DMS153 treated with DMSO at 0.1 percent for 48 hours (cell line): ENCODE results near the gene KIF7.
"Not testable (repeated sequence)": the region's sequence is repeated elsewhere in the genome, so short reads cannot be mapped to it uniquely, and the experiment has no call there.

Experiments used
- DNase-seq: peaks from one replicate; lab custom pipeline; 2025; ENCODE audit not compliant: unreplicated experiment; lab: John Stamatoyannopoulos, UW

The KIF7 gene

GRCh38 chr15:89621547-89621946 lies 33.7 kb downstream of the KIF7 start:
- no peak for DNase-seq

DNA sequence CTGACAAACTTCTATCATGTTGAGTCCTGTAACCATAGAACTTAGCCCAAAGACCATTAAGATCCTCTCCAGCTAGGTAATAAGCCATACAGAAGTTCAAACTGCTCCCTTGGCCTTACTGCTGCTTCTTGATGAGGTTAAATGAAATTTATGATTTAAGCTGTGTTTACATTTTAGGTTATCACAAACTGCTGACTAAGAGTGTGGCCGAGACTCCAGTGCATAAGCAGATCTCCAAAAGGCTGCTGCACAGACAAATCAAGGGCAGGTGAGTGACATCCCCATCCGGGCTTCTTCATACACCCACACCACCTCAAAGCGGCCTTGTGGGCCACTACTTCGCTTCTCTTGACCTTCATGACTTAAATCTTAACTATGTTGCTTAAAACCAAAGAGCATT lies 39.0 kb downstream of the KIF7 start:
- no peak for DNase-seq

- no peak for DNase-seq
These were observed 40.1 kb downstream of the KIF7 start for GRCh38 chr15:89615135-89615534.

DNA sequence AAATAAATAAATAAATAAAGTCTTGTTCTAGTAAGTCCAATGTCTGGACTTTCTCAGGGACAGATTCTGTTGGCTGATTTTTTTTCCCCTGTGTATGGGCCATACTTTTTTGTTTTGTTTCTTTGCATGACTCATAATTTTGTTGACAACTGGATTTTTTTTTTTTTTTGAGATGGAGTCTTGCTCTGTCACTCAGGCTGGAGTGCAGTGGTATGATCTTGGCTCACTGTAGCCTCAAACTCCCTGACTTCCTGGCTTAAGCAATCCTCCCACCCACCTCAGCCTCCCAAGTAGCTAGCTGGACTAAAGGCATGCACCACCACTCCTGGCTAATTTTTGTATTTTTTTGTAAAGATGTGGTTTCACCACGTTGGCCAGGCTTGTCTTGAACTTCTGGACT lies 41.1 kb downstream of the KIF7 start:
- DNase-seq = no peak

- DNase-seq = no peak
These were observed 42.2 kb downstream of the KIF7 start for GRCh38 chr15:89613031-89613430.

DNA sequence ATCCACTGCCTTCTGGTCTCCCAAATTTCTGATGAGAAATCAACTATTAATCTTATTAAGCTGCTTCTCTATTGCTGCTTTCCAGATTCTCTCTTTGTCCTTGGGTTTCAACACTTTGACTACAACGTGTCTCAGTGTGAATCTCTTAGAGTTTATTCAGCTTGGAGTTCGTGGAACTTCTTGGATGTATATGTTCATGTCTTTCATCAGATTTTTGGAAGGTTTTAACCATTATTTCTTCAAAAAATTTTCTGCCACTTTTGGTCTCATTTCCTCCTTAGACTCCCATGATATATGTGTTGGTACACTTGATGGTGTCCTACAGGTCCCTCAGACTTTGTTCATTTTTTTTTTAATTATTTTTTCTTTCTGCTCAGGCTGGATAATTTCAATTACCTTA lies 44.0 kb downstream of the KIF7 start:
- DNase-seq = no peak

DNA sequence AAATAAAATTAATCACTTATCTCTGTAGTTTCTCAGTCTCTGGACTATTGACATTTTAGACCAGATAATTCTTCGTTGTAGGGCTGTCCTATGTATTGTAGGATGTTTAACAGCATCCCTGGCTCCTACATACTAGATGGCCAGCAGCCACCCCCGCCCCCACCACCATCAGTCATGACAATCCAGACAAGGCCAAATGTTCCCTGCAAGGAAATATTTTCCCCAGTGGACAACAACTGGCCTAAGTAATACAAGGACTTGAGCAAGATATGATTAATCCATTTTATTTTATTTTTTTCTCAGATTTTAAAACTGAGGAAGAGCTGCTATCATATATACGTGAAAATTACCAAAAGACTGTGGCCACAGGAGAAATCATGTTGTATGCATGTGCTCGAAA lies 56.2 kb downstream of the KIF7 start:
- no peak for DNase-seq

- no peak for DNase-seq
These were observed 62.2 kb downstream of the KIF7 start for GRCh38 chr15:89593018-89593417.

GRCh38 chr15:89591834-89592233 lies 63.4 kb downstream of the KIF7 start:
- DNase-seq = no peak

DNA sequence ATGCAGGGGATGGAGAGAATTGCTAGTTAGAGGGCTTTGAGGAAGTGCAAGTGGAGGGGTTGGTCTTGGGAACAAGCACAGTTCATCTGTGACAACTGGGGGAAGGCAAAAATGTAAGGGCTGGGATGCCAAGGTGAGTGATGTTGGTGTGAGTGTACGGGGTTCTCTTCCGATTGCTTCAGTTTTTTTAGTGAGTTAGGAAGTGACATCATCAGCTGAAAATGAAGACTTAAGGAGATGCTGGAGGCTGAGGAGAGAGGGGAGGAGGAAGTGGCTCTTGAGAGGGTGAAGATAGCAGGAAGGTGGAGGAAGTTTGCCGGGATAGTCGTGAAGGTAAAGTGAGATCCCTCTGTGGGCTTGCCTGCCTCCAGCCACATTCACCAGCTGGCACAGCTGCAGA lies 67.3 kb downstream of the KIF7 start:
- DNase-seq = no peak

DNA sequence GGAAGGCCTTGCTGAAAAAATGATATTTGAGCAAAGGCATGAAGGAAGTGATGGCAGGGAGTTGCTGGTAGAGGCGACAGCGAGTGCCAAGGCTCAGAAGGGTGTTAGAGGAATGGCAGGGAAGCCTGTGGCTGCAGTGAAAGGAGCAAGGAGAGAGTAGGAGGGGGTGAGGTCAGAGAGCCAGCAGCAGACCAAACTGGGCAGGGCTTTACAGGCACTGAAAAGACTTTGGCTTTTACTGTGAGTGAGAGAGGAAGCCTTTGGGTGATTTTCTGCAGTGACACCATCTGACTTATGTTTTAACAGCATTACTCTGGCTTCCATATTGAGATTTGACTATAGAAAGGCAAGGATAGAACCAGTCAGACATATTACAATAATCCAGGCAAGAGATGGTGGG lies 68.6 kb downstream of the KIF7 start:
- DNase-seq = no peak

DNA sequence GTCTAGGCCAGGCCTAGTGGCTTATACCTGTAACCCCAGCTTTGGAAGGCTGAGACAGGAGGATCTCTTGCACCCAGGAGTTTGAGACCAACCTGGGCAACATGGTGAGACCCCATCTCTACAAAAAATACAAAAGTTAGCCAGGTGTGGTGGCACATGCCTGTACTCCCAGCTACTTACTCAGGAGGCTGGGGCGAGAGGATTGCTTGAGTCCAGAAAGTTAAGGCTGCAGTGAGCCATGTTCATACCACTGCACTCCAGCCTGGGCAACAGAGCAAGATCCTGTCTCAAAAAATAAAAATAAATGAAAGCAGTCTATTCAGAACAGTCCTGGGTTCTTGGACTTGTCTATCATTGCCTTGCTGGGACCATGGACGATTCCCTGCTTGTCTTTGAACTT lies 74.5 kb downstream of the KIF7 start:
- DNase-seq = not testable (repeated sequence)

DNA sequence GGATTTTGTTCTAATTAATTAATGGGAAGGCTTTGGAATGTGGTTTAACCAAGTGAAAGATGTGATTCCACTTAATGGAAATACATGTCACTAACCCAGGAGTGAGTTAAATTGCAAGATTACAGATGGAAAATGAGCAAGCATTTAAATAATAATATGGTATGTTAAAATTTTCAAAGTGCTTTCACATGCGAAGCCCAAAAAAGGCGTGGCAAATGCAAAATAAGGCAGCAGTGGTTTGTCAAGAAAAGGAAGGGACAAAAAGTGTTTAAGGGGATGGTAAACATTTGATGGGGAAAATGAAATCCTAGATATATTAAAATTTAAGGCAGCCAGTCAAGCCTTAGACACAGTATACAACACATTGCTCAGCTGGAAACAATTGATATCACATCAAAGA lies 77.1 kb downstream of the KIF7 start:
- no peak for DNase-seq
